ENCODE results near the gene SH3RF3. TPM values are rescaled to one million over a fixed set of nuclear protein-coding genes. Genes with fewer than 3 reads are reported as not detected.

Gene SH3RF3
- total and polyA plus RNA-seq, 2 donors (not counting 1 experiment from before 2014, with no cell fraction given) = 8.3 to 10.1 TPM

DNA sequence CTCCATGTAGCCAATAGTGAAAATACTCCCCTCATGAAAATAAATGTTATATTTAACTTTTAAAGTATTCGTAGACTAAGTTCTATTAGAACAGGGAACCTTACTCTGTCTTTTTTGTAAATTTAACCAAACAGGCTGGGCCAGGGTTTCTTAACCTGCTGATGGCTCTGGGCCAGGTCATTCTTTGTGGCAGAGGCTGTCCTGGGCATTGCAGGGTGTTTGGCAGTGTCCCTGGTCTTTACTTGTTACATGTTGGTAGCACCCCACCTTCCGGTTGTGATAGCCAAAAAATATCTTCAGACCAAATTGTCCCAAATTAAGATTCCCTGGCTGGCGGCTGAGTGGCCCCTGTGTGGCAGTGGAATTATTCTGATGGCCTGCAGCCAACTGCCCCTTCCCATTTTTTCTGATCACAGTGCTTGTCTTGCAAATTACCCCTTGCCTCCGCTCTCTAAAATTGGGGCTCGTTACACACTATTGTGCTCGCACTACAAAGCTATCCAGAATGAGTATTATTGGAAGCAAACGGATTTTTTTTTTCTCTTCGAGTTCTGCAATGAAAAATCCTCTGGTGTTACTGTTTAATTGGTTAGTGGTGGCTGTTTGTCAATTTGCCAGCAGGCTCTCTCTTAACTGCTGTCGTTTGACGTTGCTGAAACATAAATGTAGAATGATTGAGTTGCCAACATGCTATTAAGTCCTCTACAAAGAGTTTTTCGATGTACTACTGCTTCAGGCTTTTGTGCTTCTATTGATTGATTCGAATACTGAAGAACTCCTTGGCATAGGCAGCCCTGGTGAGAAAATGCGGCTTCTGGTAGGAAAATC, 216.9 kb downstream of the SH3RF3 start:
- H3K4me3 ChIP-seq (replicated peaks in 1 of 4; ENCODE audit: control extremely low read depth in 1 of 4, insufficient read depth in 1 of 4, low read depth in 3 of 4, low read length in 4 of 4) = no peak overlapping the region
- H3K36me3 ChIP-seq (ENCODE audit: control insufficient read depth, insufficient read depth, low read length) = no peaks in the 10 kb centered on the region
- no peak for DNase-seq (ENCODE audit: low read depth in 2 of 2)
- H3K9me3 ChIP-seq (ENCODE audit: control insufficient read depth, insufficient read depth, low read depth, low read length) = no peaks in the 10 kb centered on the region
- peaks cover 5% of the 10 kb centered on the region for H3K79me2 ChIP-seq (ENCODE audit: control insufficient read depth, insufficient read depth, low read length)
- H3K27me3 ChIP-seq (ENCODE audit: control insufficient read depth, insufficient read depth, low read length) = no peaks in the 10 kb centered on the region
- no peak overlapping the region for H3K9ac ChIP-seq (ENCODE audit: insufficient read depth, low read length)
- H3K4me1 ChIP-seq (ENCODE audit: control insufficient read depth, extremely low read depth, insufficient read depth, low read length) = peaks cover 13% of the 10 kb centered on the region
- H3K27ac ChIP-seq (ENCODE audit: insufficient read depth, low read length) = no peak overlapping the region
- no peak overlapping the region for H3K4me2 ChIP-seq (ENCODE audit: extremely low read depth, insufficient read depth, low read length)
- H4K20me1 ChIP-seq (ENCODE audit: control insufficient read depth, extremely low read depth, insufficient read depth, low read length) = no peaks in the 10 kb centered on the region
- no peak overlapping the region for H2AFZ ChIP-seq (ENCODE audit: low read length)
- TF ChIP-seq, protein P1, sequence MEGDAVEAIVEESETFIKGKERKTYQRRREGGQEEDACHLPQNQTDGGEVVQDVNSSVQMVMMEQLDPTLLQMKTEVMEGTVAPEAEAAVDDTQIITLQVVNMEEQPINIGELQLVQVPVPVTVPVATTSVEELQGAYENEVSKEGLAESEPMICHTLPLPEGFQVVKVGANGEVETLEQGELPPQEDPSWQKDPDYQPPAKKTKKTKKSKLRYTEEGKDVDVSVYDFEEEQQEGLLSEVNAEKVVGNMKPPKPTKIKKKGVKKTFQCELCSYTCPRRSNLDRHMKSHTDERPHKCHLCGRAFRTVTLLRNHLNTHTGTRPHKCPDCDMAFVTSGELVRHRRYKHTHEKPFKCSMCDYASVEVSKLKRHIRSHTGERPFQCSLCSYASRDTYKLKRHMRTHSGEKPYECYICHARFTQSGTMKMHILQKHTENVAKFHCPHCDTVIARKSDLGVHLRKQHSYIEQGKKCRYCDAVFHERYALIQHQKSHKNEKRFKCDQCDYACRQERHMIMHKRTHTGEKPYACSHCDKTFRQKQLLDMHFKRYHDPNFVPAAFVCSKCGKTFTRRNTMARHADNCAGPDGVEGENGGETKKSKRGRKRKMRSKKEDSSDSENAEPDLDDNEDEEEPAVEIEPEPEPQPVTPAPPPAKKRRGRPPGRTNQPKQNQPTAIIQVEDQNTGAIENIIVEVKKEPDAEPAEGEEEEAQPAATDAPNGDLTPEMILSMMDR (conservative IDR thresholded peaks at IDR 0.05 in 1 of 2, IDR thresholded peaks at IDR 0.05 in 1 of 2; ENCODE audit: low read depth in 1 of 2, low read length in 2 of 2) = no peak
- no peak for TF ChIP-seq EZH2 (IDR thresholded peaks at IDR 0.05; ENCODE audit: low read length, missing control alignments)

DNA sequence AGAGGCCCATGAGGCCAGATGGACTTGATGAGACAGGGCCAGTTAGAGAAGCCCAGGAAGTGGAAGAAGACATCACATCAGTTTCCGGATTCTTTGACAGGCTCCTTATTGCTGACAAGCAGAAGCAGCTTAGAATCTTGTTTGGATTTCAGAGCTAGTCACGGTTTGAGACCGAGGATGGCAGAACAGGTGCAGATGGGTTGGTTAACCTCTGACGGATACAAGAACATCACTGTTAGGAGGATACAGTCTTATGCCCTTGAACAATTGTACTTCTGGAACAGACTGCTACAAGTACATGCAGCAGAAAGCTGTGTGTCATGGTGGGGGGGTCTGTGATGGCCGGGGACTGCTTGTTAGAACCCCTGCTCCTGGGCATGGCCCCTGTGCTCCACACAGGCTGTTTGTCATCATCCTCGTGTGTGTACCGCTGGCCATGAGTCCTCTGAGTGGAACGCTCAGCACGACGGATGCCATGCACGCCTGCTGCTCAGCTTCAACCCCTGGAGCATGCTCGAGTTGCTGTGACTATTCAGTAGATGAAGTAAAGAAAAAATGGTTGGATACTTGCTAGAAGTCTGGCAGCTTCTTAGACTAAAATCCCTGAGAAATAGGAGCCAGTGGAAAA, 217.7 kb downstream of the SH3RF3 start:
- H3K27me3 ChIP-seq (ENCODE audit: control insufficient read depth, insufficient read depth, low read length) = no peaks in the 10 kb centered on the region
- H3K4me3 ChIP-seq (replicated peaks in 1 of 4; ENCODE audit: control extremely low read depth in 1 of 4, insufficient read depth in 1 of 4, low read depth in 3 of 4, low read length in 4 of 4) = no peak overlapping the region
- H3K36me3 ChIP-seq (ENCODE audit: control insufficient read depth, insufficient read depth, low read length) = no peaks in the 10 kb centered on the region
- no peak overlapping the region for H3K27ac ChIP-seq (ENCODE audit: insufficient read depth, low read length)
- no peak overlapping the region for H3K9ac ChIP-seq (ENCODE audit: insufficient read depth, low read length)
- H4K20me1 ChIP-seq (ENCODE audit: control insufficient read depth, extremely low read depth, insufficient read depth, low read length) = no peaks in the 10 kb centered on the region
- H2AFZ ChIP-seq (ENCODE audit: low read length) = no peak overlapping the region
- peaks cover 4% of the 10 kb centered on the region for H3K79me2 ChIP-seq (ENCODE audit: control insufficient read depth, insufficient read depth, low read length)
- no peak overlapping the region for H3K4me2 ChIP-seq (ENCODE audit: extremely low read depth, insufficient read depth, low read length)
- H3K9me3 ChIP-seq (ENCODE audit: control insufficient read depth, insufficient read depth, low read depth, low read length) = no peaks in the 10 kb centered on the region
- H3K4me1 ChIP-seq (ENCODE audit: control insufficient read depth, extremely low read depth, insufficient read depth, low read length) = peaks cover 15% of the 10 kb centered on the region
- no peak for DNase-seq (ENCODE audit: low read depth in 2 of 2)
- no peak for TF ChIP-seq EZH2 (IDR thresholded peaks at IDR 0.05; ENCODE audit: low read length, missing control alignments)
- TF ChIP-seq, protein P1 (conservative IDR thresholded peaks at IDR 0.05 in 1 of 2, IDR thresholded peaks at IDR 0.05 in 1 of 2; ENCODE audit: low read depth in 1 of 2, low read length in 2 of 2) = no peak

DNA sequence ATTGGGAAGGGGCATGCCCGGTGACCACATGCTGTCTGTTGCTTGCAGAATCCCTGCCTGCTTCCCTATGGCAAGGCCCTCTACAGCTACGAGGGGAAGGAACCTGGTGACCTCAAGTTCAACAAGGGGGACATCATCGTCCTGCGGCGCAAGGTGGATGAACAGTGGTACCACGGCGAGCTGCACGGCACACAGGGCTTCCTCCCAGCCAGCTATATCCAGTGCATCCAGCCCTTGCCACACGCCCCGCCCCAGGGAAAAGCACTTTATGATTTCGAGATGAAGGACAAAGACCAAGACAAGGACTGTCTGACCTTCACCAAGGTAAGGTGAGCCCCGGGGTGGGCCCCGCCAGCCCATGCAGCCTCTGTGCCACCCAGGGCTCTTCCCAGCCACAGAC, 218.6 kb downstream of the SH3RF3 start:
- no peak for DNase-seq (ENCODE audit: low read depth in 2 of 2)
- H3K9me3 ChIP-seq (ENCODE audit: control insufficient read depth, insufficient read depth, low read depth, low read length) = no peaks in the 10 kb centered on the region
- H3K36me3 ChIP-seq (ENCODE audit: control insufficient read depth, insufficient read depth, low read length) = no peaks in the 10 kb centered on the region
- no peak overlapping the region for H3K4me2 ChIP-seq (ENCODE audit: extremely low read depth, insufficient read depth, low read length)
- H3K9ac ChIP-seq (ENCODE audit: insufficient read depth, low read length) = no peak overlapping the region
- H3K79me2 ChIP-seq (ENCODE audit: control insufficient read depth, insufficient read depth, low read length) = peaks cover 4% of the 10 kb centered on the region
- no peaks in the 10 kb centered on the region for H3K27me3 ChIP-seq (ENCODE audit: control insufficient read depth, insufficient read depth, low read length)
- peaks cover 17% of the 10 kb centered on the region for H3K4me1 ChIP-seq (ENCODE audit: control insufficient read depth, extremely low read depth, insufficient read depth, low read length)
- no peaks in the 10 kb centered on the region for H4K20me1 ChIP-seq (ENCODE audit: control insufficient read depth, extremely low read depth, insufficient read depth, low read length)
- no peak overlapping the region for H3K27ac ChIP-seq (ENCODE audit: insufficient read depth, low read length)
- H2AFZ ChIP-seq (ENCODE audit: low read length) = no peak overlapping the region
- no peak overlapping the region for H3K4me3 ChIP-seq (replicated peaks in 1 of 4; ENCODE audit: control extremely low read depth in 1 of 4, insufficient read depth in 1 of 4, low read depth in 3 of 4, low read length in 4 of 4)
- no peak for TF ChIP-seq EZH2 (IDR thresholded peaks at IDR 0.05; ENCODE audit: low read length, missing control alignments)
- TF ChIP-seq, protein P1 (conservative IDR thresholded peaks at IDR 0.05 in 1 of 2, IDR thresholded peaks at IDR 0.05 in 1 of 2; ENCODE audit: low read depth in 1 of 2, low read length in 2 of 2) = no peak

Data from fibroblast of lung (primary cell).